ENCODE results near the gene AURKAIP1. TPM values are rescaled to one million over a fixed set of nuclear protein-coding genes. Genes with fewer than 3 reads are reported as not detected.
"Not testable (repeated sequence)": the region's sequence is repeated elsewhere in the genome, so short reads cannot be mapped to it uniquely, and the experiment has no call there.

Gene AURKAIP1
- total RNA-seq, 1 experiment from 2014 or later = 823 TPM

DNA sequence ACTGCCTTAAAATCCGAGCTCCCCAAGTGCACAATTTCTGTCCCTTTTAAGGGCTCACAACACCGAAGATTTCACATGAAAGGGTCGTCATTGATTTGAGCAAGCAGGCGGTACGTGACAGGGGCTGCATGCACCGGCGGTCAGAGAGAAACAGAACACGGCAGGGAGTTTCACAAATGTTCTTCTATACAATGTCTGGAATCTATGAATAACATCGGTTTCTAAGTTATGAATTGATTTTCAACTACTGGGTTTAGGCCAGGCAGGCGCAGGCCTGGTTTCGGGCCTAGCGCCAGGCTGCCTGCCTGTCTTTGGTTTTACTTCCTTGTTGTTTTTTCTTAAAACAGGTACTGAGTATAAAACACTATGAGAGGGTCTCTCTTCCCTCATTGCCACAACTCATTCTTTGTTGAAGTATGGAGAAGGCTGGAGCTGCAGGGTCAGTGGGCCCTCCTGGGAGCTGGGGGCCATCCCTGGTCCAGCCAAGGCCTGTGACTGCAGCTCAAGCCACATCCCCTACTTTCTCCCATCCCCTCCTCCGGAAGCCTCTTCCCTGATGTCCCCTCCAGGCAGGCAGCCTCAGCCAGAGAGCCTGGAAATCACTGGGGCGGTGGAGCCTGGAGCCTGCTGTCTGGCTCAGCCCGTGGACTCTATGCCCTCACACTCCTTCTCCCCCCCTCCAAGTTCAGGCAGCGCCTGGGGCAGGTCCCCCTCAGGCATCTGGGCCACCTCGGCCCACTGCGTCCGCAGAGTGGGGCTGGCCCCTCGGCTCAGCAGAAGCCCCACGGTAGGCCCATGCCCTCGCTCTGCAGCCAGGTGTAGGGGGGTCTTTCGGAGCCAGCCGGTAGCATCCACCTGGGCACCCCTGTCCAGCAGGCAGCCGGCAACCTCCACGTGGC, 43.7 kb upstream of the AURKAIP1 start:
- TF ChIP-seq, protein P1, sequence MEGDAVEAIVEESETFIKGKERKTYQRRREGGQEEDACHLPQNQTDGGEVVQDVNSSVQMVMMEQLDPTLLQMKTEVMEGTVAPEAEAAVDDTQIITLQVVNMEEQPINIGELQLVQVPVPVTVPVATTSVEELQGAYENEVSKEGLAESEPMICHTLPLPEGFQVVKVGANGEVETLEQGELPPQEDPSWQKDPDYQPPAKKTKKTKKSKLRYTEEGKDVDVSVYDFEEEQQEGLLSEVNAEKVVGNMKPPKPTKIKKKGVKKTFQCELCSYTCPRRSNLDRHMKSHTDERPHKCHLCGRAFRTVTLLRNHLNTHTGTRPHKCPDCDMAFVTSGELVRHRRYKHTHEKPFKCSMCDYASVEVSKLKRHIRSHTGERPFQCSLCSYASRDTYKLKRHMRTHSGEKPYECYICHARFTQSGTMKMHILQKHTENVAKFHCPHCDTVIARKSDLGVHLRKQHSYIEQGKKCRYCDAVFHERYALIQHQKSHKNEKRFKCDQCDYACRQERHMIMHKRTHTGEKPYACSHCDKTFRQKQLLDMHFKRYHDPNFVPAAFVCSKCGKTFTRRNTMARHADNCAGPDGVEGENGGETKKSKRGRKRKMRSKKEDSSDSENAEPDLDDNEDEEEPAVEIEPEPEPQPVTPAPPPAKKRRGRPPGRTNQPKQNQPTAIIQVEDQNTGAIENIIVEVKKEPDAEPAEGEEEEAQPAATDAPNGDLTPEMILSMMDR (conservative IDR thresholded peaks at IDR 0.05; ENCODE audit: low read depth, low read length) = no peak
- TF ChIP-seq EZH2phosphoT487 (IDR thresholded peaks at IDR 0.05; ENCODE audit: borderline replicate concordance, low read length) = no peak
- no peak for TF ChIP-seq EZH2 (IDR thresholded peaks at IDR 0.05; ENCODE audit: low read length, unreplicated experiment)
- Histone ChIP-seq H3K36me3 (ENCODE audit: low read depth, low read length) (no peaks in the 10 kb centered on the region), H3F3A (ENCODE audit: low read length, unreplicated experiment) (no peaks in the 10 kb centered on the region), H3K9me3 (ENCODE audit: low read length) (no peaks in the 10 kb centered on the region), H3K4me3 (ENCODE audit: low read length) (no peak overlapping the region), H3K4me1 (ENCODE audit: insufficient read depth, low read length) (peaks cover 15% of the 10 kb centered on the region), H2AFZ (ENCODE audit: low read length) (no peak overlapping the region), H3K9ac (ENCODE audit: low read length) (no peak overlapping the region), H4K20me1 (ENCODE audit: low read length) (no peaks in the 10 kb centered on the region), H3K79me2 (ENCODE audit: low read length) (no peaks in the 10 kb centered on the region), H3K9me2 (replicated peaks; ENCODE audit: low read length) (no peaks in the 10 kb centered on the region), H3K27ac (ENCODE audit: low read length) (no peak overlapping the region), H3K27me3 (ENCODE audit: low read length) (no peaks in the 10 kb centered on the region), H3K4me2 (ENCODE audit: low read length) (no peak overlapping the region)
- ChIA-PET CTCF (no interaction called here), POLR2A (ENCODE audit: unreplicated experiment) (no interaction called here)
- no TSS peak for BruUV-seq (replicated peaks)
- intact Hi-C loops (cut with micrococcal nuclease) = no loop called here
- DNase-seq = no peak
- ATAC-seq = no peak

DNA sequence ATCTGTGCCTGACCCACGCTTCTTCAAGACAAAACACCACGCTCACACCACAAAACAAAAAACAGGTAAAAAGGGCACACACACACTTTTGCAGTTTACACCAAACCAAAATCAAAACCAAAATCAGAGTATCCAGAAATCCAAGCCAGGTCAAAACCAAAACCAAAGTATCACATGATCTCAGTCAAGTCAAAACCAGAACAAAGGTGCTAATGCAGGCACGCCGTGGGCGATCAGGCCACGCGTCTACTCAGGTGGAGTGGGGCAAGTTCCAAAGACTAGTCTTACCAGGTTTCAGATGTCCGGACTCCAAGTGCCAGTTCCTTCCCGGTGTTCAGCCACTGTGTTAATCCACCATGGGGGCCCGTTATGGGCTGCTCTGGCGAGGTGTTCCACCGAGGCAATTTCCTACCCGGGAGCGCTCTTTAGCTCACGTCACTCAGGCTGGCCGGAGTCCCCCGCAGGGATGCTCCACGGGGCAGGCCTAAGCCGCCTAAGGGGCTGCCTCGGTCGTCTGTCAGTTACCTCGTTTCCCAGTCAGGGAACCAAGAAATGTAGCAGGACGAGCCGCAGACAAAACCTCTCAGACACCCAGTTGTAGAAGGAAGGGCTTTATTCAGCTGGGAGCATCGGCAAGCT, 42.9 kb upstream of the AURKAIP1 start:
- H3K27me3 ChIP-seq (ENCODE audit: low read length); H3K79me2 ChIP-seq (ENCODE audit: low read length); H3K9ac ChIP-seq (ENCODE audit: low read length); H3K27ac ChIP-seq (ENCODE audit: low read length); H4K20me1 ChIP-seq (ENCODE audit: low read length); POLR2A ChIA-PET (ENCODE audit: unreplicated experiment); H3K4me2 ChIP-seq (ENCODE audit: low read length); H3K36me3 ChIP-seq (ENCODE audit: low read depth, low read length); ATAC-seq; H3K9me2 ChIP-seq (replicated peaks; ENCODE audit: low read length); CTCF ChIA-PET; DNase-seq; BruUV-seq (replicated peaks); H3F3A ChIP-seq (ENCODE audit: low read length, unreplicated experiment); H3K4me3 ChIP-seq (ENCODE audit: low read length); H2AFZ ChIP-seq (ENCODE audit: low read length); intact Hi-C loops (cut with micrococcal nuclease); H3K9me3 ChIP-seq (ENCODE audit: low read length): not testable (repeated sequence)
- peaks cover 10% of the 10 kb centered on the region for H3K4me1 ChIP-seq (ENCODE audit: insufficient read depth, low read length)

DNA sequence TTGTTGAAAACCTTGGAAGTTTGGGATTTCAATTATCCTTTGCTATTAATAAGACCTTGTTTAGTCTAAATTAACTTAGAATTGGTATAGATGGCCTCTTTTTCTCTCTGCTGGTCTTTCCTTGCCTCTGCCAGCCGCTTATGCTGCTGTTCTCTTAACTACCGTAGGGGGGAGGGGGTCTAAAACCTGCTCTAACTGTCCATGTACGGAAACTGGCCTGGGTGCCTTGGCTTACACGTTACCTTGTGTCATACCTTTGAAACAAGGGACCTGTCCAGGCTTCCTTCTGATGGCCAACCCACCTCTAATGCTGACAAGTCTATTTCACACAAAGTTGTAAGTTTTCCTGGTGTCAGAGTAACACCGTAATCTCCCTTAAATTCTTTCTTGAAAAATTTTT, 42.4 kb upstream of the AURKAIP1 start:
- ATAC-seq = not testable (repeated sequence)

More for the DNA sequence above, 42.4 kb upstream of the AURKAIP1 start:
- CTCF ChIA-PET; H2AFZ ChIP-seq (ENCODE audit: low read length); H3K4me2 ChIP-seq (ENCODE audit: low read length); H3K9ac ChIP-seq (ENCODE audit: low read length); H3K36me3 ChIP-seq (ENCODE audit: low read depth, low read length); H4K20me1 ChIP-seq (ENCODE audit: low read length); H3K27ac ChIP-seq (ENCODE audit: low read length); BruUV-seq (replicated peaks); DNase-seq; H3K9me3 ChIP-seq (ENCODE audit: low read length); H3K9me2 ChIP-seq (replicated peaks; ENCODE audit: low read length); H3K4me1 ChIP-seq (ENCODE audit: insufficient read depth, low read length); H3F3A ChIP-seq (ENCODE audit: low read length, unreplicated experiment); POLR2A ChIA-PET (ENCODE audit: unreplicated experiment); H3K79me2 ChIP-seq (ENCODE audit: low read length); H3K27me3 ChIP-seq (ENCODE audit: low read length); H3K4me3 ChIP-seq (ENCODE audit: low read length); intact Hi-C loops (cut with micrococcal nuclease): not testable (repeated sequence)
